GM23338 (cell line): ENCODE measurements around the gene UBL4A. TPM values are rescaled to one million over a fixed set of nuclear protein-coding genes. Genes with fewer than 3 reads are reported as not detected.

Experiments
- ATAC-seq: fragments of 200-7000 bp; cut with Tn5 transposase; 3 replicates; pipeline ENCODE4 v1.9.1; 2020
- DNase-seq: peaks from one replicate; pipeline ENCODE4 v3.0.0-alpha.2; 2015; ENCODE audit warnings: low spot score
- H2AFZ ChIP-seq: fragments of 200-600 bp; sonication (generic); 2 replicates; pipeline ENCODE4 v1.8.0; 2016; ENCODE audit warnings: antibody characterized with exemption, mild to moderate bottlenecking, moderate library complexity
- H3F3A ChIP-seq: fragments of 200-600 bp; sonication (generic); replicated peaks from 2 replicates; pipeline ENCODE4 v1.8.0; 2017; ENCODE audit warnings: antibody characterized with exemption, mixed run types, low read depth
- H3K27ac ChIP-seq: fragments of 200-600 bp; sonication (generic); 2 replicates; pipeline ENCODE4 v1.6.1; 2016; ENCODE audit warnings: low read depth
- H3K27me3 ChIP-seq: fragments of 200-600 bp; sonication (generic); 2 replicates; pipeline ENCODE4 v1.8.0; 2016; ENCODE audit warnings: mild to moderate bottlenecking, mixed run types, moderate library complexity; ENCODE audit not compliant: insufficient read depth
- H3K36me3 ChIP-seq: fragments of 200-600 bp; sonication (generic); 2 replicates; pipeline ENCODE4 v1.8.0; 2016; ENCODE audit warnings: mild to moderate bottlenecking; ENCODE audit not compliant: insufficient read depth
- H3K4me1 ChIP-seq: fragments of 200-600 bp; sonication (generic); 2 replicates; pipeline ENCODE4 v1.8.0; 2016; ENCODE audit warnings: mild to moderate bottlenecking, moderate library complexity; ENCODE audit not compliant: insufficient read depth
- H3K4me2 ChIP-seq: fragments of 200-600 bp; sonication (generic); 2 replicates; pipeline ENCODE4 v1.7.1; 2017; ENCODE audit warnings: mixed run types
- H3K4me3 ChIP-seq: fragments of 200-600 bp; sonication (generic); 2 replicates; pipeline ENCODE4 v1.6.1; 2016; ENCODE audit warnings: mixed run types
- H3K79me2 ChIP-seq: fragments of 200-600 bp; sonication (generic); replicated peaks from 2 replicates; pipeline ENCODE4 v1.8.0; 2017; ENCODE audit warnings: mild to moderate bottlenecking; ENCODE audit not compliant: insufficient read depth
- H3K9me2 ChIP-seq: fragments of 200-600 bp; sonication (generic); 2 replicates; pipeline ENCODE4 v1.8.0; 2017; ENCODE audit not compliant: insufficient read depth
- H4K20me1 ChIP-seq: fragments of 200-600 bp; sonication (generic); replicated peaks from 2 replicates; pipeline ENCODE4 v1.8.0; 2017; ENCODE audit warnings: mild to moderate bottlenecking; ENCODE audit not compliant: insufficient read depth
- H3K27ac Mint-ChIP-seq: 2 replicates; pipeline ENCODE4 v1.8.0; 2020; ENCODE audit warnings: inconsistent platforms, mild to moderate bottlenecking, moderate library complexity, mixed read lengths
- H3K27me3 Mint-ChIP-seq: 3 replicates; pipeline ENCODE4 v1.8.0; 2022; ENCODE audit warnings: low read depth, mild to moderate bottlenecking, moderate library complexity, mixed read lengths, inconsistent platforms; ENCODE audit not compliant: insufficient read depth, poor library complexity
- H3K36me3 Mint-ChIP-seq: 3 replicates; pipeline ENCODE4 v1.8.0; 2021; ENCODE audit warnings: low read depth, mild to moderate bottlenecking, inconsistent platforms, moderate library complexity, mixed read lengths
- H3K4me1 Mint-ChIP-seq: 3 replicates; pipeline ENCODE4 v1.8.0; 2020; ENCODE audit warnings: mild to moderate bottlenecking, inconsistent platforms, mixed read lengths
- H3K4me3 Mint-ChIP-seq: 3 replicates; pipeline ENCODE4 v1.8.0; 2021; ENCODE audit warnings: moderate library complexity, mild to moderate bottlenecking, inconsistent platforms, mixed read lengths
- H3K9me3 Mint-ChIP-seq: 3 replicates; pipeline ENCODE4 v1.8.0; 2020; ENCODE audit warnings: moderate library complexity, mild to moderate bottlenecking, inconsistent platforms, mixed read lengths
- CREB1 ChIP-seq: fragments of 250-450 bp; sonication (Bioruptor Pico); IDR thresholded peaks from 2 replicates; pipeline ENCODE4 v1.5.0; 2020; ENCODE audit warnings: low read depth, mild to moderate bottlenecking, moderate library complexity
- EZH2 ChIP-seq: fragments of 200-600 bp; sonication (generic); IDR thresholded peaks from one replicate; pipeline ENCODE4 v1.8.0; 2017; ENCODE audit warnings: antibody characterized with exemption, mild to moderate bottlenecking, low read depth; ENCODE audit not compliant: unreplicated experiment
- EZH2phosphoT487 ChIP-seq: fragments of 200-600 bp; sonication (generic); IDR thresholded peaks from one replicate; pipeline ENCODE4 v1.8.1; 2018; ENCODE audit warnings: antibody characterized with exemption; ENCODE audit not compliant: unreplicated experiment
- POLR2AphosphoS5 ChIP-seq: IDR thresholded peaks from 2 replicates; pipeline ENCODE4 v1.6.1; 2016; ENCODE audit warnings: antibody characterized with exemption, low read depth
- ZNF114 ChIP-seq: fragments of 250-450 bp; sonication (Bioruptor Pico); IDR thresholded peaks from 2 replicates; pipeline ENCODE4 v1.5.0; 2020; ENCODE audit warnings: mild to moderate bottlenecking, moderate library complexity
- ZNF331 ChIP-seq: fragments of 250-450 bp; sonication (Bioruptor Pico); IDR thresholded peaks from 2 replicates; pipeline ENCODE4 v1.5.0; 2020; ENCODE audit warnings: low read depth, mild to moderate bottlenecking, moderate library complexity
- polyA plus RNA-seq: library from polyadenylated mRNA; unstranded; fragments of >200 nt; fragmentation: Nextera tagmentation; extraction: Ambion mirVana; gene quantifications from 2 replicates; pipeline ENCODE4 v1.2.1, GENCODE V29; 2016
- total RNA-seq: library from RNA; depleted of rRNA; stranded (reverse); fragments of >200 nt; shearing (Covaris generic); gene quantifications from 2 replicates; pipeline ENCODE4 v1.2.3, GENCODE V29; 2014
- TF ChIP-seq, protein P1 (sequence below): fragments of 250-450 bp; sonication (Bioruptor Pico); IDR thresholded peaks from 2 replicates; pipeline ENCODE4 v1.5.0; 2020; ENCODE audit warnings: mild to moderate bottlenecking, moderate library complexity
- TF ChIP-seq, protein P2 (sequence below), 2 experiments: fragments of 200-600 bp in 1 of 2; sonication (generic) in 1 of 2; conservative IDR thresholded peaks; 2 replicates each; pipeline versions ENCODE4 v1.5.1 to v1.6.1; 2016 to 2017; ENCODE audit warnings: antibody characterized with exemption in 2 of 2, low read depth in 2 of 2, mild to moderate bottlenecking in 2 of 2, moderate library complexity in 1 of 2
- TF ChIP-seq, protein P3 (sequence below): IDR thresholded peaks from one replicate; pipeline ENCODE4 v1.6.1; 2018; ENCODE audit warnings: antibody characterized with exemption; ENCODE audit not compliant: unreplicated experiment

The UBL4A gene
- total and polyA plus RNA-seq, 2 experiments from 2014 or later, result 15.6 to 43.7 TPM

DNA sequence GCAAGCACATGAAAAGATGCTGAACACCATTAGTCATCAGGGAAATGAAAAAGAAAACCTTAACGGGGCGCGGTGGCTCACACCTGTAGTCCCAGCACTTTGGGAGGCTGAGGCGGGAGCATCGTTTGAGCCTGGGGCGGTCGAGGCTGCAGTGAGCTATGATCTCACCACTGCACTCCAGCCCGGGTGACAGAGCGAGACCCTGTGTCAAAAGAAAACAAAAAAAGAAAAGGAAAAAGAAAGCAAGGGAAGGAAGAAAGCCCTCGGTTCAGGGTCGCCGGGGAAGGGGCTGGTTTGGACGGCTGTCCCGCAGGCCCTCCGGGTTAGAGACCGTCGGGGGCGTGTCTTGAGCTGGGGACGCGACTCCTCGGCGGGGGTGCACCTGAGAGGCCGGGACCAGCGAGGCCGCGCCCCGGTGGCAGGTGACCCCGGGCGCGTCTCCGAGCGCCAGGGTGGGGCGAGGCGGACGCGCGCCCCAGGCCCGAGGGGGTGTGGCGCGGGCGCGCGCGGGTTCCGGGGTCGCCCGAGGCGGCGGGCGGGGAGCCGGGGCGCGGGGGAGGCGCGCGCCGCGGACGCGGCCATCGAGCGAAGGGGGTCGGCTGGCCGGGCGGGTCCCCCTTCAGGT, 28.8 kb downstream of the UBL4A start (continued):
- no peak for TF ChIP-seq POLR2AphosphoS5
- TF ChIP-seq EZH2, result no peak
- TF ChIP-seq, protein P1, sequence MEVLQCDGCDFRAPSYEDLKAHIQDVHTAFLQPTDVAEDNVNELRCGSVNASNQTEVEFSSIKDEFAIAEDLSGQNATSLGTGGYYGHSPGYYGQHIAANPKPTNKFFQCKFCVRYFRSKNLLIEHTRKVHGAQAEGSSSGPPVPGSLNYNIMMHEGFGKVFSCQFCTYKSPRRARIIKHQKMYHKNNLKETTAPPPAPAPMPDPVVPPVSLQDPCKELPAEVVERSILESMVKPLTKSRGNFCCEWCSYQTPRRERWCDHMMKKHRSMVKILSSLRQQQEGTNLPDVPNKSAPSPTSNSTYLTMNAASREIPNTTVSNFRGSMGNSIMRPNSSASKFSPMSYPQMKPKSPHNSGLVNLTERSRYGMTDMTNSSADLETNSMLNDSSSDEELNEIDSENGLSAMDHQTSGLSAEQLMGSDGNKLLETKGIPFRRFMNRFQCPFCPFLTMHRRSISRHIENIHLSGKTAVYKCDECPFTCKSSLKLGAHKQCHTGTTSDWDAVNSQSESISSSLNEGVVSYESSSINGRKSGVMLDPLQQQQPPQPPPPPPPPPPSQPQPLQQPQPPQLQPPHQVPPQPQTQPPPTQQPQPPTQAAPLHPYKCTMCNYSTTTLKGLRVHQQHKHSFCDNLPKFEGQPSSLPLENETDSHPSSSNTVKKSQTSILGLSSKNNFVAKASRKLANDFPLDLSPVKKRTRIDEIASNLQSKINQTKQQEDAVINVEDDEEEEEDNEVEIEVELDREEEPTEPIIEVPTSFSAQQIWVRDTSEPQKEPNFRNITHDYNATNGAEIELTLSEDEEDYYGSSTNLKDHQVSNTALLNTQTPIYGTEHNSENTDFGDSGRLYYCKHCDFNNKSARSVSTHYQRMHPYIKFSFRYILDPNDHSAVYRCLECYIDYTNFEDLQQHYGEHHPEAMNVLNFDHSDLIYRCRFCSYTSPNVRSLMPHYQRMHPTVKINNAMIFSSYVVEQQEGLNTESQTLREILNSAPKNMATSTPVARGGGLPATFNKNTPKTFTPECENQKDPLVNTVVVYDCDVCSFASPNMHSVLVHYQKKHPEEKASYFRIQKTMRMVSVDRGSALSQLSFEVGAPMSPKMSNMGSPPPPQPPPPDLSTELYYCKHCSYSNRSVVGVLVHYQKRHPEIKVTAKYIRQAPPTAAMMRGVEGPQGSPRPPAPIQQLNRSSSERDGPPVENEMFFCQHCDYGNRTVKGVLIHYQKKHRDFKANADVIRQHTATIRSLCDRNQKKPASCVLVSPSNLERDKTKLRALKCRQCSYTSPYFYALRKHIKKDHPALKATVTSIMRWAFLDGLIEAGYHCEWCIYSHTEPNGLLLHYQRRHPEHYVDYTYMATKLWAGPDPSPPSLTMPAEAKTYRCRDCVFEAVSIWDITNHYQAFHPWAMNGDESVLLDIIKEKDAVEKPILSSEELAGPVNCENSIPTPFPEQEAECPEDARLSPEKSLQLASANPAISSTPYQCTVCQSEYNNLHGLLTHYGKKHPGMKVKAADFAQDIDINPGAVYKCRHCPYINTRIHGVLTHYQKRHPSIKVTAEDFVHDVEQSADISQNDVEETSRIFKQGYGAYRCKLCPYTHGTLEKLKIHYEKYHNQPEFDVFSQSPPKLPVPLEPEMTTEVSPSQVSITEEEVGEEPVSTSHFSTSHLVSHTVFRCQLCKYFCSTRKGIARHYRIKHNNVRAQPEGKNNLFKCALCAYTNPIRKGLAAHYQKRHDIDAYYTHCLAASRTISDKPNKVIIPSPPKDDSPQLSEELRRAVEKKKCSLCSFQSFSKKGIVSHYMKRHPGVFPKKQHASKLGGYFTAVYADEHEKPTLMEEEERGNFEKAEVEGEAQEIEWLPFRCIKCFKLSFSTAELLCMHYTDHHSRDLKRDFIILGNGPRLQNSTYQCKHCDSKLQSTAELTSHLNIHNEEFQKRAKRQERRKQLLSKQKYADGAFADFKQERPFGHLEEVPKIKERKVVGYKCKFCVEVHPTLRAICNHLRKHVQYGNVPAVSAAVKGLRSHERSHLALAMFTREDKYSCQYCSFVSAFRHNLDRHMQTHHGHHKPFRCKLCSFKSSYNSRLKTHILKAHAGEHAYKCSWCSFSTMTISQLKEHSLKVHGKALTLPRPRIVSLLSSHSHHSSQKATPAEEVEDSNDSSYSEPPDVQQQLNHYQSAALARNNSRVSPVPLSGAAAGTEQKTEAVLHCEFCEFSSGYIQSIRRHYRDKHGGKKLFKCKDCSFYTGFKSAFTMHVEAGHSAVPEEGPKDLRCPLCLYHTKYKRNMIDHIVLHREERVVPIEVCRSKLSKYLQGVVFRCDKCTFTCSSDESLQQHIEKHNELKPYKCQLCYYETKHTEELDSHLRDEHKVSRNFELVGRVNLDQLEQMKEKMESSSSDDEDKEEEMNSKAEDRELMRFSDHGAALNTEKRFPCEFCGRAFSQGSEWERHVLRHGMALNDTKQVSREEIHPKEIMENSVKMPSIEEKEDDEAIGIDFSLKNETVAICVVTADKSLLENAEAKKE (CRISPR knock-in tag), result no peak

DNA sequence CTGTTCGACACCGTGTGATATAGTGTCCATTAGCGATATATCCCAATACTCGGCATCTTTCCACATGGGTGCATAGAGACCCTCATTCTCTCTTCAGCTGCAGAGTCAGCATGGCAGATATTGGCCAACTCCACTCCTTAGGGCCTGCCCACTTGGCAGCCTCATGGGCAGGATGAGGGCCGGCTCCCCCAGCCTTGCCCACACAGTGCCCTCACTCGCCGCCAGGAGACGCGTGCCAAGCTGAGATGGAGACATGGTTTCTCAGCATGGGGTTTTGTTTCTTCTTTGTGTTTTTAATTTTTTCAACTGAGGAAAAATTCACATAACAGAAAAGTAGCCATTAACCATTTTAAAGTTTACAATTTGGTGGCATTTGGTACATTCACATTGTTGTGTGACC, 33.6 kb downstream of the UBL4A start:
- Histone ChIP-seq H3K79me2 (no peaks in the 10 kb centered on the region), H3K4me3 (no peak overlapping the region), H3K27ac (no peak overlapping the region), H2AFZ (no peak overlapping the region), H3K4me1 (no peaks in the 10 kb centered on the region), H3K9me2 (no peaks in the 10 kb centered on the region), H4K20me1 (no peaks in the 10 kb centered on the region), H3K36me3 (no peaks in the 10 kb centered on the region), H3F3A (no peaks in the 10 kb centered on the region), H3K27me3 (no peaks in the 10 kb centered on the region; the same call in 1 of the 2 replicates), H3K4me2 (no peak overlapping the region)
- Mint-ChIP-seq H3K4me1 (no peaks in the 10 kb centered on the region; the same call in 2 of the 3 replicates), H3K4me3 (no peak overlapping the region), H3K36me3 (peaks cover 6% of the 10 kb centered on the region; the same call in 2 of the 3 replicates), H3K27me3 (peaks cover 6% of the 10 kb centered on the region), H3K27ac (no peak overlapping the region), H3K9me3 (no peaks in the 10 kb centered on the region)
- ATAC-seq, result no peak
- DNase-seq, result no peak
- no peak for TF ChIP-seq ZNF331
- TF ChIP-seq, protein P2, sequence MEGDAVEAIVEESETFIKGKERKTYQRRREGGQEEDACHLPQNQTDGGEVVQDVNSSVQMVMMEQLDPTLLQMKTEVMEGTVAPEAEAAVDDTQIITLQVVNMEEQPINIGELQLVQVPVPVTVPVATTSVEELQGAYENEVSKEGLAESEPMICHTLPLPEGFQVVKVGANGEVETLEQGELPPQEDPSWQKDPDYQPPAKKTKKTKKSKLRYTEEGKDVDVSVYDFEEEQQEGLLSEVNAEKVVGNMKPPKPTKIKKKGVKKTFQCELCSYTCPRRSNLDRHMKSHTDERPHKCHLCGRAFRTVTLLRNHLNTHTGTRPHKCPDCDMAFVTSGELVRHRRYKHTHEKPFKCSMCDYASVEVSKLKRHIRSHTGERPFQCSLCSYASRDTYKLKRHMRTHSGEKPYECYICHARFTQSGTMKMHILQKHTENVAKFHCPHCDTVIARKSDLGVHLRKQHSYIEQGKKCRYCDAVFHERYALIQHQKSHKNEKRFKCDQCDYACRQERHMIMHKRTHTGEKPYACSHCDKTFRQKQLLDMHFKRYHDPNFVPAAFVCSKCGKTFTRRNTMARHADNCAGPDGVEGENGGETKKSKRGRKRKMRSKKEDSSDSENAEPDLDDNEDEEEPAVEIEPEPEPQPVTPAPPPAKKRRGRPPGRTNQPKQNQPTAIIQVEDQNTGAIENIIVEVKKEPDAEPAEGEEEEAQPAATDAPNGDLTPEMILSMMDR (conservative IDR thresholded peaks at IDR 0.05; ENCODE audit: low read depth in 2 of 2), result no peak
- TF ChIP-seq, protein P3, sequence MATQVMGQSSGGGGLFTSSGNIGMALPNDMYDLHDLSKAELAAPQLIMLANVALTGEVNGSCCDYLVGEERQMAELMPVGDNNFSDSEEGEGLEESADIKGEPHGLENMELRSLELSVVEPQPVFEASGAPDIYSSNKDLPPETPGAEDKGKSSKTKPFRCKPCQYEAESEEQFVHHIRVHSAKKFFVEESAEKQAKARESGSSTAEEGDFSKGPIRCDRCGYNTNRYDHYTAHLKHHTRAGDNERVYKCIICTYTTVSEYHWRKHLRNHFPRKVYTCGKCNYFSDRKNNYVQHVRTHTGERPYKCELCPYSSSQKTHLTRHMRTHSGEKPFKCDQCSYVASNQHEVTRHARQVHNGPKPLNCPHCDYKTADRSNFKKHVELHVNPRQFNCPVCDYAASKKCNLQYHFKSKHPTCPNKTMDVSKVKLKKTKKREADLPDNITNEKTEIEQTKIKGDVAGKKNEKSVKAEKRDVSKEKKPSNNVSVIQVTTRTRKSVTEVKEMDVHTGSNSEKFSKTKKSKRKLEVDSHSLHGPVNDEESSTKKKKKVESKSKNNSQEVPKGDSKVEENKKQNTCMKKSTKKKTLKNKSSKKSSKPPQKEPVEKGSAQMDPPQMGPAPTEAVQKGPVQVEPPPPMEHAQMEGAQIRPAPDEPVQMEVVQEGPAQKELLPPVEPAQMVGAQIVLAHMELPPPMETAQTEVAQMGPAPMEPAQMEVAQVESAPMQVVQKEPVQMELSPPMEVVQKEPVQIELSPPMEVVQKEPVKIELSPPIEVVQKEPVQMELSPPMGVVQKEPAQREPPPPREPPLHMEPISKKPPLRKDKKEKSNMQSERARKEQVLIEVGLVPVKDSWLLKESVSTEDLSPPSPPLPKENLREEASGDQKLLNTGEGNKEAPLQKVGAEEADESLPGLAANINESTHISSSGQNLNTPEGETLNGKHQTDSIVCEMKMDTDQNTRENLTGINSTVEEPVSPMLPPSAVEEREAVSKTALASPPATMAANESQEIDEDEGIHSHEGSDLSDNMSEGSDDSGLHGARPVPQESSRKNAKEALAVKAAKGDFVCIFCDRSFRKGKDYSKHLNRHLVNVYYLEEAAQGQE, result no peak
- TF ChIP-seq EZH2, result no peak
- TF ChIP-seq CREB1 (CRISPR knock-in tag), result no peak
- no peak for TF ChIP-seq ZNF114 (CRISPR knock-in tag)
- no peak for TF ChIP-seq EZH2phosphoT487
